Effector CD4-positive, alpha-beta T cell (primary cell): ENCODE data around the gene PUM1.
"Not testable (repeated sequence)": the region's sequence is repeated elsewhere in the genome, so short reads cannot be mapped to it uniquely, and the experiment has no call there.

Experiments used
- DNase-seq: peaks from one replicate; pipeline ENCODE4 v3.0.0-alpha.2; 2020

The PUM1 gene

GRCh38 chr1:30957560-30958222 is 107.8 kb downstream of the PUM1 start:
- DNase-seq: no peak

DNA sequence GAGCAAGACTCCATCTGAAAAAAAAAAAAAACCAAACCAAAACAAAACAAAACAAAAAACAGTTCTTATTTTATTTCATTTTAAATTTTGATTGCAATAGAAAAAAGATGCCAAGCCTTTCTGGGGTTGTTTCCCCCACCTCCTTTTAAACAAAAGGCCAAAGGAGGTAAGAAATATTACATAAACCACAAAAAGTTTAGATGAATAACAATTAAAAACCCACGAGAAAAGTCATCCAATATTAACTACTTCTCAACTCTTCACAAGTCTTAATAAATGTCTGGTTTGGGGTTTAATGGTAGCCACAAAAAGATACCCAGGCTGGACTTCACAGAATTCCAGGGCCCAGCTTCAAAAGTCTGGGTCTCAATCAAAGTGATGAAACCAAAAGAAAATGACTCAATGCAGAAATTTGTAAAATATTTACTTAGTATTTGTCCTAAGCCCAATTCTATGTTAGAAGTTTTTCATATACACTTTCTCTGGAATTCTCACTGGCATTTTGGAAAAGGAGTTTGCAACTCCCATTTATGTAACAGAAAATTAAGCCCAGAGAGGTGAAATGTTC is 110.0 kb downstream of the PUM1 start:
- no peak for DNase-seq

GRCh38 chr1:30953685-30954084 is 111.8 kb downstream of the PUM1 start:
- no peak for DNase-seq

GRCh38 chr1:30952098-30952497 is 113.4 kb downstream of the PUM1 start:
- no peak for DNase-seq

DNA sequence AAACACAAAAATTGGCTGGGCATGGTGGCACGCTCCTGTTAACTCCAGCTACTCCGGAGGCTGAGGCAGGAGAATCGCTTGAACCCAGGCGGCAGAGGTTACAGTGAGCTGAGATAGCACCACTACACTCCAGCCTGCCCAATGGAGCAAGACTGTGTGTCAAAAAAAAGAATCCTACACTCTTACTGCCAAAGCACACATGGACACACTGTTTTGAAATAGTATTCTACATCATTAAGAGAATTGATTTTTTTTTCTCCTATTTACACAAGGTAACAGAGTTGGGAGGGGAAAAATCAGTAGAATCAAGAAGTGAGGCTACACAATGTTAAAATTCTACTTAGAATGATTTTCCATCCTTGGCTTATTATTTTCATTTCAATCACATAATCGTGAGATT is 114.8 kb downstream of the PUM1 start:
- no peak for DNase-seq

GRCh38 chr1:30950053-30950452 is 115.5 kb downstream of the PUM1 start:
- DNase-seq: no peak

DNA sequence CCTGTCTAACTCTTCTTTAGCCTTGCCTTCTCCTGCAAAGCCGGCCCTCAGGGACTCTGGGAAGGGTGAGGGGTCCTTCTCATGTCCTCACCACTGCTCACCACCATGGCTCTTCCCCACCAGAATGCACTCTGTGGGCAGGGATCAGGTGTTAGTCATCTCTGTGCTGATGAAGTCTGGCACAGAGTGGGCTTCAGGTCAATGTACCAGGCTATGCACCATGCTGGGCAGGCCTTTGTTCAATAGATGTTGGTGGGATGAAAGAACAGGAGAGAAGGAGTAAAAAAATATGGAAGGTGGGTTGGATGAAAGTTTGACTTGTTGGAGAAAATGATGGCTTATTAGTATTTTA is 116.1 kb downstream of the PUM1 start:
- DNase-seq: not testable (repeated sequence)

GRCh38 chr1:30948813-30949486 is 116.6 kb downstream of the PUM1 start:
- not testable (repeated sequence) for DNase-seq

GRCh38 chr1:30948278-30948677 is 117.2 kb downstream of the PUM1 start:
- no peak for DNase-seq

DNA sequence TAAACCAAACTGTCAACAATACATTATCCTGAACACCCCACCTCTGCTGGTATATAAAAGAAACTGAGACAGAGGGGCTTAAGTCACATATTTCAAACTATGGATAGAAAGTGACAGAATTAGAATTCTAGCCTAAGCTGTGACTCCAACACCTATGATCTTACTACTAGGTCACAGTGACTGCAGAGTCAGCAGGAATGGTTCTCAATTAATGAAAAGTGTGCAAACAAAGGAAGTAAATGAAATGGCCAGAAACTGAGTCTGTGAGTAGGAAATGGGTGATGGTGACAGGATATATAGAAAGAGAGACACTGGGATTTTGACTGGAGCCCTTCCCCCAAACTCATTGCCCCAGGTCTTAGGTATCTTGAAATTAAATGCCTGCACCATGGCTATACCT is 118.3 kb downstream of the PUM1 start:
- no peak for DNase-seq

DNA sequence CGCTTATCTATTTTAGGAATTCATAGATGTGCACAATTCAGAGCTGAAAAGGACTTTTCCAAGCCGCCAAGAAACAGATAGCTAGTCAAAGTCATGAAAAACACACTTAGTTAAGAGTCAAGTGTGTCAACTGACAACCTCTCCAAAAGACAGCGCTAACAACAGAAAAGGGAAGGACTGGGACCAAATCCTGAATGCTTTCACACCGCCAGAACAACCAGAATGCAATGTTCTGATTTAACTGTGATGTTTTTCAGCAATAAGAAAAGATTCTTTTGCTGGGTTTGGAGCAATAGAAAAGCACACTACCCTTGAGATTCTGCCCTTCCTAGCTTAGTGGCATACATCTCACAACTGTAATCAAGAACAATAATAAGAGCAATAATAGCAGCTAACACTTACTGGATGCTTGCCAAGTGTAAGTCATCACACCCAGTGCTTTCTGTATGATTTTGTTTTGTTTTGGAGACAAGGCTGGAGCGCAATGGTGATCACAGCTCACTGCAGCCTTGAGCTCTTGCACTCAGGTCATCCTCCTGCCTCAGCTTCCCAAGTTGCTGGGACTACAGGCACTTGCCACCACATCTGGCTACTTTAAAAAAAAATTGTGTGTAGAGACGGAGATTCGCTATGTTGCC is 123.1 kb downstream of the PUM1 start:
- DNase-seq: no peak

DNA sequence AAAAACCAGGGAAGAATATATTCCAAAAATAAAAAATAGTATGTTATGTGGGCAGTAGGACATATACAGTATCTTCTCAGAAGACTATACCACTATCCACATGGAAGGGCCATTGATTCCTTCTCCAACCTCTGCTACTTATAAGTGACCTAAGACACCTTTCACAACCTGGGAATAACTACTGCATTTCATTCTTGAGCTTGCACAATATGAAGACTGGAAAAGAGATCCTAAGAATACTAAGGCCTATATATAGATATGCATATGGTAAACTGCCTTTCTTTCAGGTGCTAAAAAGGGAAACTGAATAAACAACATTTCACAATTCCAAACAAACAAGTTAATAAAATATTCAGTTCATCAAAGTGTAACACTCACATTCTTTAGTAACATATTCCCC is 125.0 kb downstream of the PUM1 start:
- no peak for DNase-seq

GRCh38 chr1:30936541-30937171 is 128.9 kb downstream of the PUM1 start:
- no peak for DNase-seq

GRCh38 chr1:30935758-30936157 is 129.8 kb downstream of the PUM1 start:
- not testable (repeated sequence) for DNase-seq

DNA sequence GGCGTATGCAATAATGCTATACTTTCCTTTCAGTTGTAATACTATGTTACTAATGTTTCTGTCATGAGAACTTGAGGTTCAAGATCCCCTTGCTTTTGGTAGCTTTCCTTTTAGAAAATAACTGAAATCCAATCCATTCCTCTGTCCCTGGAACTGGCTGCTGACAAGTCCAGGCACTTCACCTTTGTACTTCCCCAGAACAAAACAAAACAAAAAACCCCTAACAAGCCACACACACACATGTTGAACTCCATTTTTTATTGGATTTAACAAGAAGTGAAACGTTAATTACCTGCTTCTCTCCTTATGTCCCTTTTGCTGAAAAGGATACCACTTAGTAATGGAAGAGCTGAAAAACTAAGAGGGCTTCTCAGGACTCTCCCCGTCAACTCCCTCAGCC is 130.9 kb downstream of the PUM1 start:
- no peak for DNase-seq

DNA sequence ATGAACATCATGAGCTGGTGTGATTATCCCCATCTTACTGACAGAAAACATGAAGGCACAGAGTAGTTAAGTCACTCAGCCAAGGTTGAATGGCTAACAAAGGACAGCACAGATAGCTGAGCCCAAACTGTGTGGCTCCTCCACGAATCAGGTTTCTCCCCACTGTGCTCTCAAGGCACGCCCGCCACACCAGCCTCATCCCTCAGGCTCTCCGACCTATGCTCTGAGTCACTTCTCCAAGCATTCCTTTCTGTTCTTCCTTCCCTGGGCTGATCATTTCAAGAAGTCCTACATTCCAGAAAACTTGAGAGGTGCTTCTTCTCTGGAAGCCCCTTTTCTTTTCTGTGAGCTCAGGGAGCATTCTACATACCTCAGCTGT is 131.7 kb downstream of the PUM1 start:
- no peak for DNase-seq

DNA sequence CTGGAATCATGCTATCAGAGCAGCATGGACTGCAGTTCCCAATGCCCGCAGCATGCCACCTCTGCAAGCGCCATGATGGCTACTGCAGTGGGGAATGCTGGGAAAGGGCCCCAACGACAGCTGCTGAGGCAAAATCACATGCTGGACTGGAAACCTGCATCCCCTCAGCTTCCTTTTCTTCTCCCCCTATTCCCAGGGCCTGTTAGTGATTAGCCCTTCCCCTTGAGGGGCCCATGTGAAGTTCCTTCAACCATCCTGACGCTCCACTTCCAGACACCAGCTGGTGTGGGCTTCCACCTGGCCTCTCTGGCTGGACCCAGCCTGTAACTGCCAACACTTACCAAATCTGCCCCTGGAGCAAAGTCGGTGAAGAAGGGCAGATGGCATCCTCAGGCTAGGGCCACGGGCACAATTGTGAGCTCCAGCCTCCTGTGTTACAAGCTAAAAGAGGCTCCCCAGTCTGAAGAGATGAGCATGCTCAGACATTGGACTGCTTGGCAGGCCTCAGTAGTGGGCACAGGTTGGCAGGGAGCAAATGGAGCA is 134.8 kb downstream of the PUM1 start:
- no peak for DNase-seq

DNA sequence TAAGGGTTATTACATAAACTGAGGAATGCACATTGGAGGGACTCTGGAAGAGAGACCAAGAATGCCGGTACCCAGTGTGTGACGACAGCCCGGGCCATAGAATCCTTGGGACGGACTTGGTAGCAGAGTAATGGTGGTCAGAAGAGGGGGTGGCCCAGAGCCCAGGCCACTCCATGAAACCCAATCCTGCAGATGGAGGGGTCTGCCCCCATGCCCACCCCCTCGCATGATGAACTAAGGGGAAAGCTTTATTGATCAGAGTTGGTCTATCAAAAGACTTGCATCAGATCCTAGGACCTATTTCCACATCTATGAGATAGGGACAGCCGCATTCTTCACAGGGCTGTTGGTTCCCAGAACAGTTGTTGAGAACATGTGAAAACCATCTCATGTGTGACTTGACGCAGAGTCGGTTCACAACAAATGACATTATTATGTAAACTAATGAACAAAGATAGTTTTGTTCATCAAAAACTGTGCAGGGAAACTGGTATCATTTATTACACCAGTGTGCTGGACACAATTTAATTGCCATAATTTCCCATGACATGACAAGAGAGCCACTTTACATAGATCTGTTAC is 135.5 kb downstream of the PUM1 start:
- DNase-seq: no peak

- DNase-seq: peak; percentile 37
These were observed 136.2 kb downstream of the PUM1 start for GRCh38 chr1:30929135-30929889.

GRCh38 chr1:30928789-30929134 is 136.8 kb downstream of the PUM1 start:
- DNase-seq: no peak

GRCh38 chr1:30928171-30928570 is 137.3 kb downstream of the PUM1 start:
- DNase-seq: no peak

DNA sequence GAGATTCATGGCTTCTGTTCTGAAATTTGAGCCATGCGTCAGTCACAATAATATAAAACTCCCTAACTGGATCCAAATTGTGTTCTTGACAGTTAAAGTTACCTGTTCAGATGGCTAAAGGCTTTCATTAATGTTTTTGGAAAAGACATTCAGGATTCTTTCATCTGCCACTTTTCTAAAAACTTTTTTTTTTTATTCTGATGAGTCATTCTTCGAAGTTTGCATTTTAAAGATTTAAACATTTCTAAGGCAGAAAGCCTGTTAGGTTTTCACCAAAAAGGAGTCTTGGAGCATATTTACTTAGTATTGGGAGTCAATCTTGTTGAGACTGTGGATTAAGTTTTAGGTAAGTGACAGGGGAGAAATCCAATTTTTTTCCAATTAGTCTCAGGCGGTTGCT is 138.1 kb downstream of the PUM1 start:
- DNase-seq: no peak
